Karpas-422 (cell line): ENCODE data around the gene SHISA5. TPM values are rescaled to one million over a fixed set of nuclear protein-coding genes. Genes with fewer than 3 reads are reported as not detected.

ENCODE experiments used
- DNase-seq: peaks from one replicate; pipeline ENCODE4 v3.0.0-alpha.2; 2015
- H2AFZ ChIP-seq: fragments of 200-600 bp; sonication (generic); 2 replicates; pipeline ENCODE4 v1.6.1; 2014; ENCODE audit warnings: antibody characterized with exemption, low read length, mixed read lengths
- H3K27ac ChIP-seq: fragments of 200-600 bp; sonication (generic); 2 replicates; pipeline ENCODE4 v1.5.1; 2014; ENCODE audit warnings: mild to moderate bottlenecking, low read length, moderate library complexity
- H3K27me3 ChIP-seq: fragments of 200-600 bp; sonication (generic); 2 replicates; pipeline ENCODE4 v1.6.1; 2014; ENCODE audit warnings: low read length, mixed read lengths
- H3K36me3 ChIP-seq: fragments of 200-600 bp; sonication (generic); 2 replicates; pipeline ENCODE4 v1.6.1; 2014; ENCODE audit warnings: low read length, mixed read lengths; ENCODE audit not compliant: insufficient read depth
- H3K4me1 ChIP-seq: fragments of 200-600 bp; sonication (generic); 2 replicates; pipeline ENCODE4 v1.6.1; 2014; ENCODE audit warnings: mild to moderate bottlenecking, low read length, mixed read lengths
- H3K4me2 ChIP-seq: fragments of 200-600 bp; sonication (generic); 2 replicates; pipeline ENCODE4 v1.6.1; 2014; ENCODE audit warnings: low read length, low read depth, mild to moderate bottlenecking; ENCODE audit not compliant: poor library complexity, severe bottlenecking
- H3K4me3 ChIP-seq: fragments of 200-600 bp; sonication (generic); 2 replicates; pipeline ENCODE4 v1.5.1; 2014; ENCODE audit warnings: mild to moderate bottlenecking, antibody characterized with exemption, low read length, mixed read lengths
- H3K79me2 ChIP-seq: fragments of 200-600 bp; sonication (generic); 2 replicates; pipeline ENCODE4 v1.6.1; 2014; ENCODE audit warnings: mild to moderate bottlenecking, low read length, mixed read lengths
- H3K9ac ChIP-seq: fragments of 200-600 bp; sonication (generic); 2 replicates; pipeline ENCODE4 v1.6.0; 2014; ENCODE audit warnings: low read length
- H3K9me2 ChIP-seq: fragments of 200-600 bp; sonication (generic), shearing (Covaris generic); replicated peaks from 2 replicates; pipeline ENCODE4 v1.6.0; 2014; ENCODE audit warnings: mild to moderate bottlenecking, low read length, moderate library complexity; ENCODE audit not compliant: insufficient read depth
- H3K9me3 ChIP-seq: fragments of 300-700, 200-600 bp; sonication (generic); 2 replicates; pipeline ENCODE4 v1.6.1; 2014; ENCODE audit warnings: low read length, mixed read lengths
- H4K20me1 ChIP-seq: fragments of 200-600 bp; sonication (generic); 2 replicates; pipeline ENCODE4 v1.6.1; 2014; ENCODE audit warnings: mild to moderate bottlenecking, antibody characterized with exemption, low read length, low read depth; ENCODE audit not compliant: insufficient read depth
- total RNA-seq: library from RNA; depleted of rRNA; stranded (reverse); fragments of >200 nt; shearing (Covaris generic); gene quantifications from 2 replicates; pipeline ENCODE4 v1.2.3, GENCODE V29; 2014; ENCODE audit warnings: low replicate concordance

SHISA5 gene
- total RNA-seq, 1 experiment from 2014 or later: 149 TPM

- no peaks in the 10 kb centered on the region for H4K20me1 ChIP-seq
These were observed 10.7 kb upstream of the SHISA5 start for GRCh38 chr3:48514431-48515227.

GRCh38 chr3:48511551-48511950 lies 7.6 kb upstream of the SHISA5 start:
- H4K20me1 ChIP-seq: no peaks in the 10 kb centered on the region
- no peaks in the 10 kb centered on the region for H3K79me2 ChIP-seq
- H3K27ac ChIP-seq: no peak overlapping the region
- peaks cover 27% of the 10 kb centered on the region for H3K4me1 ChIP-seq
- no peak overlapping the region for H3K4me3 ChIP-seq
- H3K9me3 ChIP-seq: no peaks in the 10 kb centered on the region
- H3K9me2 ChIP-seq: no peaks in the 10 kb centered on the region
- H3K27me3 ChIP-seq: no peaks in the 10 kb centered on the region
- no peaks in the 10 kb centered on the region for H3K36me3 ChIP-seq
- H3K9ac ChIP-seq: no peak overlapping the region
- no peak overlapping the region for H2AFZ ChIP-seq
- no peak overlapping the region for H3K4me2 ChIP-seq
- DNase-seq: no peak

More at GRCh38 chr3:48514431-48515227, 10.7 kb upstream of the SHISA5 start:
- no peak overlapping the region for H3K9ac ChIP-seq
- H3K4me3 ChIP-seq: no peak overlapping the region
- no peaks in the 10 kb centered on the region for H3K27me3 ChIP-seq
- H3K36me3 ChIP-seq: no peaks in the 10 kb centered on the region; the same call in 1 of the 2 replicates
- H2AFZ ChIP-seq: no peak overlapping the region
- no peaks in the 10 kb centered on the region for H3K9me3 ChIP-seq
- H3K4me2 ChIP-seq: no peak overlapping the region
- peak; percentile 62 for DNase-seq
- peaks cover 13% of the 10 kb centered on the region for H3K4me1 ChIP-seq
- no peaks in the 10 kb centered on the region for H3K9me2 ChIP-seq
- H3K79me2 ChIP-seq: no peaks in the 10 kb centered on the region
- 0 out of 2 replicates have a peak overlapping the region, but pooled peaks have one; percentile 54 for H3K27ac ChIP-seq

- H3K79me2 ChIP-seq: no peaks in the 10 kb centered on the region
- no peaks in the 10 kb centered on the region for H3K9me2 ChIP-seq
- no peaks in the 10 kb centered on the region for H4K20me1 ChIP-seq
- no peaks in the 10 kb centered on the region for H3K9me3 ChIP-seq
- peak overlapping the region; percentile 35 for H3K4me2 ChIP-seq
- no peak overlapping the region for H3K9ac ChIP-seq
- H3K36me3 ChIP-seq: no peaks in the 10 kb centered on the region
- peak; percentile 91 for DNase-seq
- H3K4me3 ChIP-seq: no peak overlapping the region
- no peaks in the 10 kb centered on the region for H3K27me3 ChIP-seq
- H3K4me1 ChIP-seq: peaks cover 36% of the 10 kb centered on the region
- H3K27ac ChIP-seq: no peak overlapping the region
- peak overlapping the region; percentile 81 for H2AFZ ChIP-seq
These were observed 3.5 kb upstream of the SHISA5 start for GRCh38 chr3:48507256-48508061.

GRCh38 chr3:48505968-48506504 lies 2.1 kb upstream of the SHISA5 start:
- Histone ChIP-seq H3K9me3 (no peaks in the 10 kb centered on the region), H3K4me3 (no peak overlapping the region), H3K27ac (no peak overlapping the region), H3K36me3 (no peaks in the 10 kb centered on the region), H3K9ac (no peak overlapping the region), H3K79me2 (no peaks in the 10 kb centered on the region), H3K9me2 (no peaks in the 10 kb centered on the region), H3K4me2 (no peak overlapping the region), H3K4me1 (peaks cover 40% of the 10 kb centered on the region), H4K20me1 (no peaks in the 10 kb centered on the region), H3K27me3 (no peaks in the 10 kb centered on the region), H2AFZ (no peak overlapping the region)
- no peak for DNase-seq

GRCh38 chr3:48505146-48505545 lies 1.2 kb upstream of the SHISA5 start:
- Histone ChIP-seq H3K79me2 (no peaks in the 10 kb centered on the region), H2AFZ (no peak overlapping the region), H3K36me3 (no peaks in the 10 kb centered on the region), H3K9ac (no peak overlapping the region), H3K9me2 (no peaks in the 10 kb centered on the region), H3K4me2 (no peak overlapping the region), H3K27ac (no peak overlapping the region), H4K20me1 (no peaks in the 10 kb centered on the region), H3K27me3 (no peaks in the 10 kb centered on the region), H3K4me3 (no peak overlapping the region), H3K9me3 (no peaks in the 10 kb centered on the region), H3K4me1 (peaks cover 43% of the 10 kb centered on the region)
- DNase-seq: no peak

GRCh38 chr3:48503401-48504050 lies 448 bp downstream of the SHISA5 start:
- no peak for DNase-seq

GRCh38 chr3:48502728-48503168 lies 1.2 kb downstream of the SHISA5 start:
- H3K4me3 ChIP-seq: peak overlapping the region; percentile 91; the same call in 1 of the 2 replicates
- H3K9me3 ChIP-seq: 0 out of 2 replicates have a peak, but pooled peaks cover 3% of the 10 kb centered on the region
- peaks cover 38% of the 10 kb centered on the region for H3K4me1 ChIP-seq
- peak overlapping the region; percentile 86 for H3K4me2 ChIP-seq
- H2AFZ ChIP-seq: no peak overlapping the region
- no peaks in the 10 kb centered on the region for H3K27me3 ChIP-seq
- H3K9ac ChIP-seq: peak overlapping the region; percentile 88; the same call in 1 of the 2 replicates
- no peaks in the 10 kb centered on the region for H3K79me2 ChIP-seq
- H3K36me3 ChIP-seq: no peaks in the 10 kb centered on the region; the same call in 1 of the 2 replicates
- H3K9me2 ChIP-seq: no peaks in the 10 kb centered on the region
- no peak overlapping the region for H3K27ac ChIP-seq
- no peak for DNase-seq
- no peaks in the 10 kb centered on the region for H4K20me1 ChIP-seq

More at GRCh38 chr3:48503401-48504050, 448 bp downstream of the SHISA5 start:
- H4K20me1 ChIP-seq: no peaks in the 10 kb centered on the region
- no peaks in the 10 kb centered on the region for H3K27me3 ChIP-seq
- no peaks in the 10 kb centered on the region; the same call in 1 of the 2 replicates for H3K36me3 ChIP-seq
- H2AFZ ChIP-seq: peak overlapping the region; percentile 96
- H3K4me1 ChIP-seq: peaks cover 40% of the 10 kb centered on the region
- peak overlapping the region; percentile 86 for H3K4me2 ChIP-seq
- H3K27ac ChIP-seq: peak overlapping the region; percentile 37
- H3K79me2 ChIP-seq: no peaks in the 10 kb centered on the region
- peak overlapping the region; percentile 91 for H3K4me3 ChIP-seq
- H3K9me3 ChIP-seq: no peaks in the 10 kb centered on the region
- H3K9ac ChIP-seq: peak overlapping the region; percentile 88
- H3K9me2 ChIP-seq: no peaks in the 10 kb centered on the region
